Measurements from ENCODE around the gene NOX3. TPM values are rescaled to one million over a fixed set of nuclear protein-coding genes. Genes with fewer than 3 reads are reported as not detected.
A peak's percentile ranks its signal among the peaks of the same experiment; 100 is the strongest.

The NOX3 gene
- total and polyA plus RNA-seq, 2 of the 8 experiments (the other 6 are each of a cell fraction or from before 2014, with no cell fraction given) = not detected

GRCh38 chr6:155449450-155450239 lies 6.0 kb downstream of the NOX3 start:
- H3K14ac ChIP-seq (ENCODE audit: insufficient read length) = no peak overlapping the region
- H2BK5ac ChIP-seq (ENCODE audit: low read depth, low read length) = no peak overlapping the region
- H4K5ac ChIP-seq (ENCODE audit: insufficient read length, low read depth, low read length) = no peak overlapping the region
- H3K4me2 ChIP-seq (ENCODE audit: insufficient read depth in 1 of 2, low read depth in 2 of 2, low read length in 2 of 2) = no peak overlapping the region
- no peak overlapping the region for H2AK5ac ChIP-seq (ENCODE audit: low read depth, low read length)
- H2AFZ ChIP-seq (ENCODE audit: low read length) = 0 out of 2 replicates have a peak overlapping the region, but pooled peaks have one; percentile 74
- no peaks in the 10 kb centered on the region for H3K9me3 ChIP-seq (ENCODE audit: insufficient read depth in 2 of 2, low read depth in 1 of 2, low read length in 1 of 2)
- H3K23ac ChIP-seq (ENCODE audit: insufficient read length) = no peak overlapping the region
- no peak overlapping the region for H3K18ac ChIP-seq (ENCODE audit: extremely low read depth, low read length)
- POLR2A ChIA-PET (ENCODE audit: partially characterized antibody) = no interaction called here
- H3K79me2 ChIP-seq (ENCODE audit: control insufficient read depth in 1 of 2, insufficient read depth in 2 of 2, low read length in 2 of 2) = no peaks in the 10 kb centered on the region
- no peak overlapping the region for H2BK120ac ChIP-seq (replicated peaks; ENCODE audit: low read depth, low read length)
- H3K4ac ChIP-seq (replicated peaks; ENCODE audit: insufficient read length, low read depth, low read length) = no peak overlapping the region
- 84% methylated on average over 14 of the region's 14 CpGs; no CpG with 5 or more reads in 1 of the 2 experiments for WGBS, 2 experiments (ENCODE audit: extremely low coverage in 1 of 2, insufficient coverage in 1 of 2, insufficient read length in 1 of 2, insufficient replicate concordance in 2 of 2, low coverage in 1 of 2, low lambda C conversion rate in 2 of 2, missing lambda C conversion rate in 1 of 2)
- H3K27ac ChIP-seq (ENCODE audit: low read depth, low read length) = no peak overlapping the region
- no peak overlapping the region for H4K91ac ChIP-seq (replicated peaks; ENCODE audit: insufficient read length, low read length)
- no peaks in the 10 kb centered on the region for H3K27me3 ChIP-seq (replicated peaks in 1 of 4; ENCODE audit: control insufficient read depth in 3 of 4, extremely low read depth in 1 of 4, insufficient read depth in 3 of 4, low read length in 3 of 4)
- no peaks in the 10 kb centered on the region for H3K79me1 ChIP-seq (ENCODE audit: low read depth, low read length)
- H3K23me2 ChIP-seq (ENCODE audit: low read depth, low read length) = no peaks in the 10 kb centered on the region
- CTCF ChIA-PET (ENCODE audit: partially characterized antibody) = interaction anchor here (1.0 to 2.0 kb wide), 4 partner anchors 23 to 1493 kb away, joined by 3 to 6 read pairs (median 4); no protein-coding TSS in a partner anchor
- H2BK20ac ChIP-seq (ENCODE audit: low read length) = no peak overlapping the region
- H3K4me3 ChIP-seq (ENCODE audit: extremely low read depth in 1 of 4, insufficient read depth in 2 of 4, low read depth in 3 of 4, low read length in 4 of 4) = no peak overlapping the region
- no peak overlapping the region for H2BK12ac ChIP-seq (ENCODE audit: low read depth, low read length)
- H4K8ac ChIP-seq (ENCODE audit: extremely low read depth, insufficient read depth, low read length) = no peak overlapping the region
- H2BK15ac ChIP-seq (ENCODE audit: low read length) = no peak overlapping the region
- no peaks in the 10 kb centered on the region for H3K36me3 ChIP-seq (ENCODE audit: control insufficient read depth in 2 of 4, insufficient read depth in 4 of 4, low read length in 3 of 4)
- H3K9ac ChIP-seq (replicated peaks in 1 of 4; ENCODE audit: extremely low read depth in 1 of 4, low read depth in 3 of 4, low read length in 3 of 4) = no peak overlapping the region
- no peaks in the 10 kb centered on the region for H4K20me1 ChIP-seq (replicated peaks in 1 of 2; ENCODE audit: control insufficient read depth in 1 of 2, insufficient read depth in 2 of 2, low read length in 2 of 2)
- FAIRE-seq (no peak), DNase-seq (ENCODE audit: low read depth in 1 of 2, low spot score in 2 of 2) (no peak)
- no peak overlapping the region for H3K56ac ChIP-seq (replicated peaks; ENCODE audit: insufficient read length, low read depth, low read length)
- peaks cover 0 to 12% (median 3%) of the 10 kb centered on the region in 4 experiments; a peak in 3 of 7 replicates for H3K4me1 ChIP-seq (replicated peaks in 1 of 4; ENCODE audit: control insufficient read depth in 3 of 4, insufficient read depth in 4 of 4, low read length in 3 of 4)
- TF ChIP-seq CTCF (IDR thresholded peaks at IDR 0.05; ENCODE audit: control extremely low read depth in 1 of 3, insufficient read depth in 1 of 3, low read depth in 1 of 3, low read length in 3 of 3) (no peak), SP1 (IDR thresholded peaks at IDR 0.05; ENCODE audit: low read depth, low read length) (no peak), SAP30 (IDR thresholded peaks at IDR 0.05; ENCODE audit: insufficient read depth, insufficient replicate concordance, low read length) (no peak), CHD1 (IDR thresholded peaks at IDR 0.05; ENCODE audit: low read depth, low read length) (no peak), TBP (IDR thresholded peaks at IDR 0.05; ENCODE audit: low read depth, low read length) (no peak), BACH1 (IDR thresholded peaks at IDR 0.05; ENCODE audit: low read length) (no peak), JUND (IDR thresholded peaks at IDR 0.05; ENCODE audit: low read length) (no peak), EGR1 (IDR thresholded peaks at IDR 0.05; ENCODE audit: borderline replicate concordance, low read depth, low read length) (no peak), ATF3 (IDR thresholded peaks at IDR 0.05; ENCODE audit: insufficient read depth, low read depth, low read length) (no peak), POLR2A (IDR thresholded peaks at IDR 0.05; ENCODE audit: control extremely low read depth in 1 of 2, low read depth in 2 of 2, low read length in 2 of 2) (no peak)
